GM12801 (cell line): ENCODE results near the gene METRN.

Source experiments
- TF ChIP-seq, protein P1 (sequence below): IDR thresholded peaks from one replicate; pipeline ENCODE4 v1.5.1; 2011; ENCODE audit warnings: control low read depth; ENCODE audit not compliant: insufficient read length; ENCODE audit errors: extremely low read depth

METRN gene

DNA sequence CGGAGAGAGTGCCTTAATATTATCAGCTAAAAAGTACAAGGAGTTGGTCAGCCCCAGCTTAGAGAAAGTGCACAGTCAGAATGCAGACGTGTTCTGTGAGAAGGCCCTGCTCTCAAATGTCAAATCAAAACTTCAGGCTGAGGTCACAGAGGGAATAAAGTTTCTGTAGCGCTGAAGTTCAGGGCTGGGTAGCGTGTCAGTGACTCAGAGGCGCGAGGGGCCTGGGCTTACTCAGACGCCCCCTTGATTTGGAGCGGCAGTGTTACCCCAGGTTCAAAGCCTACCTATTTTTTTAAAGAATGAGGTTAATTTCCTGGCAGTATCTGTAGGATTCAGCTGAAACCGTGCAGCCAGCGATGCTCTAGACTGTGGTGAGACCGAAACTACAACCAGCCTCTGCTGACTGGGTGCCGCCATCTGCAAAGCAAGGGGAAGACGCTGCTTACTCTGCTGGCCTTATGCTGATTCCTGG lies 21.1 kb downstream of the METRN start:
- TF ChIP-seq, protein P1, sequence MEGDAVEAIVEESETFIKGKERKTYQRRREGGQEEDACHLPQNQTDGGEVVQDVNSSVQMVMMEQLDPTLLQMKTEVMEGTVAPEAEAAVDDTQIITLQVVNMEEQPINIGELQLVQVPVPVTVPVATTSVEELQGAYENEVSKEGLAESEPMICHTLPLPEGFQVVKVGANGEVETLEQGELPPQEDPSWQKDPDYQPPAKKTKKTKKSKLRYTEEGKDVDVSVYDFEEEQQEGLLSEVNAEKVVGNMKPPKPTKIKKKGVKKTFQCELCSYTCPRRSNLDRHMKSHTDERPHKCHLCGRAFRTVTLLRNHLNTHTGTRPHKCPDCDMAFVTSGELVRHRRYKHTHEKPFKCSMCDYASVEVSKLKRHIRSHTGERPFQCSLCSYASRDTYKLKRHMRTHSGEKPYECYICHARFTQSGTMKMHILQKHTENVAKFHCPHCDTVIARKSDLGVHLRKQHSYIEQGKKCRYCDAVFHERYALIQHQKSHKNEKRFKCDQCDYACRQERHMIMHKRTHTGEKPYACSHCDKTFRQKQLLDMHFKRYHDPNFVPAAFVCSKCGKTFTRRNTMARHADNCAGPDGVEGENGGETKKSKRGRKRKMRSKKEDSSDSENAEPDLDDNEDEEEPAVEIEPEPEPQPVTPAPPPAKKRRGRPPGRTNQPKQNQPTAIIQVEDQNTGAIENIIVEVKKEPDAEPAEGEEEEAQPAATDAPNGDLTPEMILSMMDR = no peak

GRCh38 chr16:736936-737481 lies 22.1 kb downstream of the METRN start:
- TF ChIP-seq, protein P1 = no peak

DNA sequence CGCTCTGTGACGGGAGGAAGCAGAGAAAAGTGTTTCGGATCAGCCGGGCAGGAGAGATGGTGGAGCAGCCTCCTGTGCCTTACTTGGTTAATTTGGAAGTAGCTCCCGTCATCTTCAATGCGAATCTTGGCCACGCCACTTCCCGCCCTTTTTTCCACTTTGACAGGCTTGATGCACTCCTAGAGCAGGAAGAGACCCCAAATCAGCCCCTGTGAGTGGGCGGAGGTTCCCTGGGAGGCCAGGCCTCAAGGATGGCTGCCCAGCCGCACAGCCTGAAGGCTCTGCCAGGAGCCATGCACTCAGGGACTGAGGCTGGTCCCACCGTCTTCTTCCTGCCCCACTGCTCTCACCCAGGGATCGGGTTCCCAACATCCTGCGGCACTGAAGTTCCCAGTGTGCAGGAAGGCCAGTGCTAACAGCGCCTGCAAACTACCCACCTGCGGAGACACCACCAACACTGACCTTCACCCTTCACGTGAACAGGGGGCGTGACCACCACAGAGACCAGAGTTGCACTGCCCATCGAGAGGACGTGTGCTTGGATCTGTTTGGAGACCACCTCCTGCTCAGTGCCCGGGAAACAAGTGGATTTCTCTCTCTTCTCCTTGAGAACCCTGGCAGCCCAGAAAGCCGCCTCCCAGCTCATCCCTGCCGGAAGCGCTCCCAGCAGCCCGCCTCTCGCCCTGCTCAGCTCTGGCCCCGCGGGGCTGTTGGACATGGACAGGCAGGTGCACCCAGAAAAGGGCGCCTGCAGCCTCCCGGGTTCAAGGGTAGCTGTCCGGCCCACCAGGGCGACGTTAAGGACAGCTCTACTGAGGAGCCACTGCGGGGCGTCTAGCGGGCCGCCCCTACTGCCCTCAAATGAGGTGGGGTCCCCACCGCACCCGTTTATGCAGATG lies 24.9 kb downstream of the METRN start:
- TF ChIP-seq, protein P1 = no peak

GRCh38 chr16:740459-740763 lies 25.5 kb downstream of the METRN start:
- TF ChIP-seq, protein P1 = no peak

DNA sequence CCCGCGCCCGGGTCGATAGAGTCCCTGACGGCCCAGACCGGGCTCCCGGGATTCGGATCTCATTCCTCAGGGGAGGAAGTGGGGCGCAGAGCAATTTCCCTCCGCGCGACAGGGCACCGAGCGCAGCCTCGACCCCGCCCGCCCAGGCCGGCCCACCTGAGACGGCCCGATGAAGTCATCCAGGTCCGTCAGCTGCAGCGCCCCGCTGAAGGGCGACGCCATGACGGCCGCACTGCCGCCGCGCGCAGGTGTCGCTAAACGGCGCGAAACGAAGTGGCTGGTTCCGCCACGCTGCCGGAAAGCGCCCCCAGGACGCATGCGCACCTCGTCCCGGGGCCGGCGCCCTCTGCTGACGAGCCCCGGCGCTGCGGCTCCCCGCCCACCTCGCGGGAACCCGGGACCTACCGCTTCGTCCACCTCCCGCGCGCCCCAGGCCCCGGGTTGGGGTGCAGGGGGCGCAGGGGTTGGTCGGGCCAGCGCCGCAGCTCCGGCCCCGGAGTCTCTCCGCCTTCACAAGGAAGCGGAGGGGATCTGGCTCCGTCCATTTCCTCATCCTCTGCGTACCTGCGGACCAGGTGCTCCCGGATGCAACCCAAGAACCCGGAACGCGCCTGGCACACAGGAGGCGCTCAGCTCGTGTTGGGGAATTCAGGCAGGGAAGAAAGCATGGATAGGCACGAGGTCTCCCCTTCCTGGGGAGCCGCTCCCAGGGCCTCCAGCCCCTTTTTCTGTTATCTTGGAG lies 26.0 kb downstream of the METRN start, which contains the start of gene CIAO3:
Gene CIAO3 (minus strand): TSS at position 234 of the 742 bp plus-strand sequence. CDS start 12 bp downstream, at position 222.
- TF ChIP-seq, protein P1 = no peak

- TF ChIP-seq, protein P1 = no peak
These were observed 27.2 kb downstream of the METRN start for GRCh38 chr16:741986-742629.
